ENCODE measurements around the gene SGMS1.

The SGMS1 gene

GRCh38 chr10:50527442-50528043 lies 96.2 kb downstream of the SGMS1 start:
- Histone ChIP-seq H3K9ac (ENCODE audit: insufficient read length, low read depth) (no peak overlapping the region), H3K4me3 (ENCODE audit: insufficient read length, low read depth) (no peak overlapping the region), H3K27me3 (ENCODE audit: insufficient read depth, insufficient read length) (no peaks in the 10 kb centered on the region), H3K36me3 (ENCODE audit: insufficient read depth, insufficient read length, low read length) (no peaks in the 10 kb centered on the region), H3K4me1 (ENCODE audit: insufficient read depth, insufficient read length) (no peaks in the 10 kb centered on the region), H3K9me3 (ENCODE audit: insufficient read depth, low read length) (no peaks in the 10 kb centered on the region)
- TF ChIP-seq YY1 (IDR thresholded peaks at IDR 0.05; ENCODE audit: insufficient read depth, insufficient read length): no peak
- DNase-seq (ENCODE audit: low read depth, low spot score): no peak

GRCh38 chr10:50526185-50526584 lies 97.6 kb downstream of the SGMS1 start:
- TF ChIP-seq YY1 (IDR thresholded peaks at IDR 0.05; ENCODE audit: insufficient read depth, insufficient read length): no peak
- TF ChIP-seq ZNF274 (IDR thresholded peaks at IDR 0.05; ENCODE audit: low read depth, low read length): no peak
- no peak for TF ChIP-seq SUZ12 (IDR thresholded peaks at IDR 0.05; ENCODE audit: extremely low read depth, insufficient read depth, insufficient read length)

GRCh38 chr10:50523357-50523756 lies 100.4 kb downstream of the SGMS1 start:
- no peaks in the 10 kb centered on the region for H3K27me3 ChIP-seq (ENCODE audit: insufficient read depth, insufficient read length)
- H3K9me3 ChIP-seq (ENCODE audit: insufficient read depth, low read length): no peaks in the 10 kb centered on the region
- no peaks in the 10 kb centered on the region for H3K4me1 ChIP-seq (ENCODE audit: insufficient read depth, insufficient read length)
- no peaks in the 10 kb centered on the region for H3K36me3 ChIP-seq (ENCODE audit: insufficient read depth, insufficient read length, low read length)
- H3K9ac ChIP-seq (ENCODE audit: insufficient read length, low read depth): no peak overlapping the region
- H3K4me3 ChIP-seq (ENCODE audit: insufficient read length, low read depth): no peak overlapping the region
- TF ChIP-seq SUZ12 (IDR thresholded peaks at IDR 0.05; ENCODE audit: extremely low read depth, insufficient read depth, insufficient read length) (no peak), ZNF274 (IDR thresholded peaks at IDR 0.05; ENCODE audit: low read depth, low read length) (no peak), YY1 (IDR thresholded peaks at IDR 0.05; ENCODE audit: insufficient read depth, insufficient read length) (no peak)
- no peak for DNase-seq (ENCODE audit: low read depth, low spot score)

More at GRCh38 chr10:50526185-50526584, 97.6 kb downstream of the SGMS1 start:
- DNase-seq (ENCODE audit: low read depth, low spot score): no peak
- Histone ChIP-seq H3K36me3 (ENCODE audit: insufficient read depth, insufficient read length, low read length) (no peaks in the 10 kb centered on the region), H3K4me3 (ENCODE audit: insufficient read length, low read depth) (no peak overlapping the region), H3K4me1 (ENCODE audit: insufficient read depth, insufficient read length) (no peaks in the 10 kb centered on the region), H3K9me3 (ENCODE audit: insufficient read depth, low read length) (no peaks in the 10 kb centered on the region), H3K9ac (ENCODE audit: insufficient read length, low read depth) (no peak overlapping the region), H3K27me3 (ENCODE audit: insufficient read depth, insufficient read length) (no peaks in the 10 kb centered on the region)

GRCh38 chr10:50522908-50523307 lies 100.8 kb downstream of the SGMS1 start:
- TF ChIP-seq ZNF274 (IDR thresholded peaks at IDR 0.05; ENCODE audit: low read depth, low read length) (no peak), SUZ12 (IDR thresholded peaks at IDR 0.05; ENCODE audit: extremely low read depth, insufficient read depth, insufficient read length) (no peak), YY1 (IDR thresholded peaks at IDR 0.05; ENCODE audit: insufficient read depth, insufficient read length) (no peak)
- Histone ChIP-seq H3K9ac (ENCODE audit: insufficient read length, low read depth) (no peak overlapping the region), H3K36me3 (ENCODE audit: insufficient read depth, insufficient read length, low read length) (no peaks in the 10 kb centered on the region), H3K4me3 (ENCODE audit: insufficient read length, low read depth) (no peak overlapping the region), H3K27me3 (ENCODE audit: insufficient read depth, insufficient read length) (no peaks in the 10 kb centered on the region), H3K9me3 (ENCODE audit: insufficient read depth, low read length) (no peaks in the 10 kb centered on the region), H3K4me1 (ENCODE audit: insufficient read depth, insufficient read length) (no peaks in the 10 kb centered on the region)
- no peak for DNase-seq (ENCODE audit: low read depth, low spot score)

GRCh38 chr10:50520115-50520514 lies 103.6 kb downstream of the SGMS1 start:
- Histone ChIP-seq H3K4me1 (ENCODE audit: insufficient read depth, insufficient read length) (no peaks in the 10 kb centered on the region), H3K36me3 (ENCODE audit: insufficient read depth, insufficient read length, low read length) (no peaks in the 10 kb centered on the region), H3K9ac (ENCODE audit: insufficient read length, low read depth) (no peak overlapping the region), H3K4me3 (ENCODE audit: insufficient read length, low read depth) (no peak overlapping the region), H3K27me3 (ENCODE audit: insufficient read depth, insufficient read length) (no peaks in the 10 kb centered on the region), H3K9me3 (ENCODE audit: insufficient read depth, low read length) (no peaks in the 10 kb centered on the region)
- DNase-seq (ENCODE audit: low read depth, low spot score): no peak
- no peak for TF ChIP-seq YY1 (IDR thresholded peaks at IDR 0.05; ENCODE audit: insufficient read depth, insufficient read length)
- no peak for TF ChIP-seq SUZ12 (IDR thresholded peaks at IDR 0.05; ENCODE audit: extremely low read depth, insufficient read depth, insufficient read length)
- no peak for TF ChIP-seq ZNF274 (IDR thresholded peaks at IDR 0.05; ENCODE audit: low read depth, low read length)

GRCh38 chr10:50517626-50518025 lies 106.1 kb downstream of the SGMS1 start:
- Histone ChIP-seq H3K27me3 (ENCODE audit: insufficient read depth, insufficient read length) (no peaks in the 10 kb centered on the region), H3K9ac (ENCODE audit: insufficient read length, low read depth) (no peak overlapping the region), H3K9me3 (ENCODE audit: insufficient read depth, low read length) (no peaks in the 10 kb centered on the region), H3K4me3 (ENCODE audit: insufficient read length, low read depth) (no peak overlapping the region), H3K36me3 (ENCODE audit: insufficient read depth, insufficient read length, low read length) (no peaks in the 10 kb centered on the region), H3K4me1 (ENCODE audit: insufficient read depth, insufficient read length) (no peaks in the 10 kb centered on the region)
- DNase-seq (ENCODE audit: low read depth, low spot score): no peak
- TF ChIP-seq SUZ12 (IDR thresholded peaks at IDR 0.05; ENCODE audit: extremely low read depth, insufficient read depth, insufficient read length): no peak
- no peak for TF ChIP-seq YY1 (IDR thresholded peaks at IDR 0.05; ENCODE audit: insufficient read depth, insufficient read length)
- no peak for TF ChIP-seq ZNF274 (IDR thresholded peaks at IDR 0.05; ENCODE audit: low read depth, low read length)

GRCh38 chr10:50516171-50516570 lies 107.6 kb downstream of the SGMS1 start:
- no peaks in the 10 kb centered on the region for H3K36me3 ChIP-seq (ENCODE audit: insufficient read depth, insufficient read length, low read length)
- no peaks in the 10 kb centered on the region for H3K27me3 ChIP-seq (ENCODE audit: insufficient read depth, insufficient read length)
- no peak overlapping the region for H3K4me3 ChIP-seq (ENCODE audit: insufficient read length, low read depth)
- H3K4me1 ChIP-seq (ENCODE audit: insufficient read depth, insufficient read length): no peaks in the 10 kb centered on the region
- TF ChIP-seq SUZ12 (IDR thresholded peaks at IDR 0.05; ENCODE audit: extremely low read depth, insufficient read depth, insufficient read length) (no peak), ZNF274 (IDR thresholded peaks at IDR 0.05; ENCODE audit: low read depth, low read length) (no peak), YY1 (IDR thresholded peaks at IDR 0.05; ENCODE audit: insufficient read depth, insufficient read length) (no peak)
- no peak overlapping the region for H3K9ac ChIP-seq (ENCODE audit: insufficient read length, low read depth)
- no peaks in the 10 kb centered on the region for H3K9me3 ChIP-seq (ENCODE audit: insufficient read depth, low read length)
- no peak for DNase-seq (ENCODE audit: low read depth, low spot score)

All from NT2/D1 (cell line).